H1 (cell line): ENCODE results near the gene CNNM4. TPM values are rescaled to one million over a fixed set of nuclear protein-coding genes. Genes with fewer than 3 reads are reported as not detected.

ENCODE experiments used
- RNF2 ChIP-seq: fragments of 200-900, 300-1000 bp; sonication (generic); IDR thresholded peaks from 2 replicates; pipeline ENCODE4 v1.7.1; 2016; ENCODE audit warnings: borderline replicate concordance, low read depth, mild to moderate bottlenecking, antibody characterized with exemption, low read length; ENCODE audit not compliant: poor library complexity, severe bottlenecking; ENCODE audit errors: missing control alignments
- polyA plus RNA-seq, 7 experiments: library from polyadenylated mRNA; depleted of rRNA in 3 of 7; stranded (reverse) in 5 of 7; unstranded in 2 of 7; fragments of >200 nt in 5 of 7; fragments of 200-250 nt in 2 of 7; gene quantifications; 1 replicate in 5 of 7; 2 replicates in 1 of 7; 4 replicates in 1 of 7; pipeline versions ENCODE4 v1.2.1 to v1.2.3, GENCODE V29; 2011 to 2013; ENCODE audit warnings: missing spikeins in 2 of 7, mixed read lengths in 2 of 7
- total RNA-seq: library from RNA; stranded (reverse); fragmentation: NEBNext Ultra II Directional; extraction: Animal tissue kit (Norgen Biotek cat#: 25700); gene quantifications from 2 replicates; pipeline ENCODE4 v1.2.1, GENCODE V29; 2021
- TF ChIP-seq, protein P1 (sequence below): fragments of 300-600 bp; sonication (generic); IDR thresholded peaks from 2 replicates; pipeline ENCODE4 v1.7.1; 2012; ENCODE audit warnings: low read length, moderate library complexity, mild to moderate bottlenecking, inconsistent platforms; ENCODE audit not compliant: insufficient replicate concordance

The CNNM4 gene
- total and polyA plus RNA-seq, 2 of the 8 experiments (the other 6 are each of a cell fraction or from before 2014, with no cell fraction given) = 10.3 to 11.0 TPM

DNA sequence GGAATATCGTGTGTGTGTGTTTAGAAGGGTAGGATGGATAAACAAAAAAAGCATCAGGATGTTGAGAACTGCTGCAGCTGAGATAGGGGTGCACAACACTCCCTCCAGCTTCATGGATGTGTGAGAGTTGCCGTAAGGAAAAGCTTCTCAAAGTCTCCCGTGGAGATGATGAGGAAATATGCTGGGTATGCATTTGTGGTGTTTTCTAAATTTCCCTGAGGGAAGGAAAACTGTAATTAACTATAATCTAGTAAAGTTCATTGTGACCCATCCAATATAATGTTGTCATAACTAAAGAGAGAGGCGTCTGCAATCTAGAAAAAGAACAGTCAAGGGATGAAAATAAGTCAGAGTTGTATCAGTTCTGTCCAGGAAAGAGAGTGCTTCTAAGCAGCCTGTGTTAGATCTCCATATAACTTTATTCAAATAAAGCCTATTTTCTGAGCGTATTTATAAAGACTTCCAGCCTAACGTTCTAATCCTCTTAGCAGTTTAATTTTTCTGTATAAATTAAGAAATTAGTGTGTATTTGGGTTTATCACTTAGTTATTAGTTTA lies 13.6 kb upstream of the CNNM4 start (continued):
- TF ChIP-seq, protein P1, sequence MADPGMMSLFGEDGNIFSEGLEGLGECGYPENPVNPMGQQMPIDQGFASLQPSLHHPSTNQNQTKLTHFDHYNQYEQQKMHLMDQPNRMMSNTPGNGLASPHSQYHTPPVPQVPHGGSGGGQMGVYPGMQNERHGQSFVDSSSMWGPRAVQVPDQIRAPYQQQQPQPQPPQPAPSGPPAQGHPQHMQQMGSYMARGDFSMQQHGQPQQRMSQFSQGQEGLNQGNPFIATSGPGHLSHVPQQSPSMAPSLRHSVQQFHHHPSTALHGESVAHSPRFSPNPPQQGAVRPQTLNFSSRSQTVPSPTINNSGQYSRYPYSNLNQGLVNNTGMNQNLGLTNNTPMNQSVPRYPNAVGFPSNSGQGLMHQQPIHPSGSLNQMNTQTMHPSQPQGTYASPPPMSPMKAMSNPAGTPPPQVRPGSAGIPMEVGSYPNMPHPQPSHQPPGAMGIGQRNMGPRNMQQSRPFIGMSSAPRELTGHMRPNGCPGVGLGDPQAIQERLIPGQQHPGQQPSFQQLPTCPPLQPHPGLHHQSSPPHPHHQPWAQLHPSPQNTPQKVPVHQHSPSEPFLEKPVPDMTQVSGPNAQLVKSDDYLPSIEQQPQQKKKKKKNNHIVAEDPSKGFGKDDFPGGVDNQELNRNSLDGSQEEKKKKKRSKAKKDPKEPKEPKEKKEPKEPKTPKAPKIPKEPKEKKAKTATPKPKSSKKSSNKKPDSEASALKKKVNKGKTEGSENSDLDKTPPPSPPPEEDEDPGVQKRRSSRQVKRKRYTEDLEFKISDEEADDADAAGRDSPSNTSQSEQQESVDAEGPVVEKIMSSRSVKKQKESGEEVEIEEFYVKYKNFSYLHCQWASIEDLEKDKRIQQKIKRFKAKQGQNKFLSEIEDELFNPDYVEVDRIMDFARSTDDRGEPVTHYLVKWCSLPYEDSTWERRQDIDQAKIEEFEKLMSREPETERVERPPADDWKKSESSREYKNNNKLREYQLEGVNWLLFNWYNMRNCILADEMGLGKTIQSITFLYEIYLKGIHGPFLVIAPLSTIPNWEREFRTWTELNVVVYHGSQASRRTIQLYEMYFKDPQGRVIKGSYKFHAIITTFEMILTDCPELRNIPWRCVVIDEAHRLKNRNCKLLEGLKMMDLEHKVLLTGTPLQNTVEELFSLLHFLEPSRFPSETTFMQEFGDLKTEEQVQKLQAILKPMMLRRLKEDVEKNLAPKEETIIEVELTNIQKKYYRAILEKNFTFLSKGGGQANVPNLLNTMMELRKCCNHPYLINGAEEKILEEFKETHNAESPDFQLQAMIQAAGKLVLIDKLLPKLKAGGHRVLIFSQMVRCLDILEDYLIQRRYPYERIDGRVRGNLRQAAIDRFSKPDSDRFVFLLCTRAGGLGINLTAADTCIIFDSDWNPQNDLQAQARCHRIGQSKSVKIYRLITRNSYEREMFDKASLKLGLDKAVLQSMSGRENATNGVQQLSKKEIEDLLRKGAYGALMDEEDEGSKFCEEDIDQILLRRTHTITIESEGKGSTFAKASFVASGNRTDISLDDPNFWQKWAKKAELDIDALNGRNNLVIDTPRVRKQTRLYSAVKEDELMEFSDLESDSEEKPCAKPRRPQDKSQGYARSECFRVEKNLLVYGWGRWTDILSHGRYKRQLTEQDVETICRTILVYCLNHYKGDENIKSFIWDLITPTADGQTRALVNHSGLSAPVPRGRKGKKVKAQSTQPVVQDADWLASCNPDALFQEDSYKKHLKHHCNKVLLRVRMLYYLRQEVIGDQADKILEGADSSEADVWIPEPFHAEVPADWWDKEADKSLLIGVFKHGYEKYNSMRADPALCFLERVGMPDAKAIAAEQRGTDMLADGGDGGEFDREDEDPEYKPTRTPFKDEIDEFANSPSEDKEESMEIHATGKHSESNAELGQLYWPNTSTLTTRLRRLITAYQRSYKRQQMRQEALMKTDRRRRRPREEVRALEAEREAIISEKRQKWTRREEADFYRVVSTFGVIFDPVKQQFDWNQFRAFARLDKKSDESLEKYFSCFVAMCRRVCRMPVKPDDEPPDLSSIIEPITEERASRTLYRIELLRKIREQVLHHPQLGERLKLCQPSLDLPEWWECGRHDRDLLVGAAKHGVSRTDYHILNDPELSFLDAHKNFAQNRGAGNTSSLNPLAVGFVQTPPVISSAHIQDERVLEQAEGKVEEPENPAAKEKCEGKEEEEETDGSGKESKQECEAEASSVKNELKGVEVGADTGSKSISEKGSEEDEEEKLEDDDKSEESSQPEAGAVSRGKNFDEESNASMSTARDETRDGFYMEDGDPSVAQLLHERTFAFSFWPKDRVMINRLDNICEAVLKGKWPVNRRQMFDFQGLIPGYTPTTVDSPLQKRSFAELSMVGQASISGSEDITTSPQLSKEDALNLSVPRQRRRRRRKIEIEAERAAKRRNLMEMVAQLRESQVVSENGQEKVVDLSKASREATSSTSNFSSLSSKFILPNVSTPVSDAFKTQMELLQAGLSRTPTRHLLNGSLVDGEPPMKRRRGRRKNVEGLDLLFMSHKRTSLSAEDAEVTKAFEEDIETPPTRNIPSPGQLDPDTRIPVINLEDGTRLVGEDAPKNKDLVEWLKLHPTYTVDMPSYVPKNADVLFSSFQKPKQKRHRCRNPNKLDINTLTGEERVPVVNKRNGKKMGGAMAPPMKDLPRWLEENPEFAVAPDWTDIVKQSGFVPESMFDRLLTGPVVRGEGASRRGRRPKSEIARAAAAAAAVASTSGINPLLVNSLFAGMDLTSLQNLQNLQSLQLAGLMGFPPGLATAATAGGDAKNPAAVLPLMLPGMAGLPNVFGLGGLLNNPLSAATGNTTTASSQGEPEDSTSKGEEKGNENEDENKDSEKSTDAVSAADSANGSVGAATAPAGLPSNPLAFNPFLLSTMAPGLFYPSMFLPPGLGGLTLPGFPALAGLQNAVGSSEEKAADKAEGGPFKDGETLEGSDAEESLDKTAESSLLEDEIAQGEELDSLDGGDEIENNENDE = no peak
- TF ChIP-seq RNF2 = no peak
